ENCODE results near the gene WDFY1. TPM values are rescaled to one million over a fixed set of nuclear protein-coding genes. Genes with fewer than 3 reads are reported as not detected.

The WDFY1 gene
- total RNA-seq, 1 donor from 2014 or later: 41.1 TPM

- Mint-ChIP-seq H3K4me3 (no peak overlapping the region), H3K36me3 (ENCODE audit: low read depth) (no peaks in the 10 kb centered on the region), H3K9me3 (no peaks in the 10 kb centered on the region), H3K27ac (ENCODE audit: unreplicated experiment) (no peak overlapping the region), H3K4me1 (peaks cover 4% of the 10 kb centered on the region), H3K27me3 (ENCODE audit: low read depth) (no peaks in the 10 kb centered on the region)
- no peak for DNase-seq (ENCODE audit: low read depth, low spot score)
- no peak for TF ChIP-seq CTCF (conservative IDR thresholded peaks at IDR 0.05)
Observed at GRCh38 chr2:223978451-223978850, 33.3 kb upstream of the WDFY1 start.

- no peak for DNase-seq (ENCODE audit: low read depth, low spot score)
- no peak overlapping the region for H3K4me3 Mint-ChIP-seq
- no peaks in the 10 kb centered on the region for H3K9me3 Mint-ChIP-seq
- peaks cover 4% of the 10 kb centered on the region for H3K4me1 Mint-ChIP-seq
- no peak overlapping the region for H3K27ac Mint-ChIP-seq (ENCODE audit: unreplicated experiment)
- H3K36me3 Mint-ChIP-seq (ENCODE audit: low read depth): no peaks in the 10 kb centered on the region
- no peak for TF ChIP-seq CTCF (conservative IDR thresholded peaks at IDR 0.05)
- no peaks in the 10 kb centered on the region for H3K27me3 Mint-ChIP-seq (ENCODE audit: low read depth)
Observed at GRCh38 chr2:223976635-223977226, 31.6 kb upstream of the WDFY1 start.

- Mint-ChIP-seq H3K9me3 (no peaks in the 10 kb centered on the region), H3K4me3 (no peak overlapping the region), H3K27me3 (ENCODE audit: low read depth) (no peaks in the 10 kb centered on the region), H3K36me3 (ENCODE audit: low read depth) (no peaks in the 10 kb centered on the region), H3K27ac (ENCODE audit: unreplicated experiment) (no peak overlapping the region), H3K4me1 (peaks cover 4% of the 10 kb centered on the region)
- no peak for DNase-seq (ENCODE audit: low read depth, low spot score)
- no peak for TF ChIP-seq CTCF (conservative IDR thresholded peaks at IDR 0.05)
Observed at GRCh38 chr2:223973606-223974005, 28.5 kb upstream of the WDFY1 start.

GRCh38 chr2:223972656-223973102 is 27.5 kb upstream of the WDFY1 start:
- H3K27ac Mint-ChIP-seq (ENCODE audit: unreplicated experiment): no peak overlapping the region
- H3K27me3 Mint-ChIP-seq (ENCODE audit: low read depth): no peaks in the 10 kb centered on the region
- no peak overlapping the region for H3K4me3 Mint-ChIP-seq
- peaks cover 4% of the 10 kb centered on the region for H3K4me1 Mint-ChIP-seq
- TF ChIP-seq CTCF (conservative IDR thresholded peaks at IDR 0.05): no peak
- H3K9me3 Mint-ChIP-seq: no peaks in the 10 kb centered on the region
- no peak for DNase-seq (ENCODE audit: low read depth, low spot score)
- H3K36me3 Mint-ChIP-seq (ENCODE audit: low read depth): no peaks in the 10 kb centered on the region

- no peak for TF ChIP-seq CTCF (conservative IDR thresholded peaks at IDR 0.05)
- H3K36me3 Mint-ChIP-seq (ENCODE audit: low read depth): peaks cover 1% of the 10 kb centered on the region
- no peaks in the 10 kb centered on the region for H3K9me3 Mint-ChIP-seq
- DNase-seq (ENCODE audit: low read depth, low spot score): no peak
- H3K27me3 Mint-ChIP-seq (ENCODE audit: low read depth): no peaks in the 10 kb centered on the region
- H3K27ac Mint-ChIP-seq (ENCODE audit: unreplicated experiment): no peak overlapping the region
- H3K4me3 Mint-ChIP-seq: no peak overlapping the region
- peaks cover 4% of the 10 kb centered on the region for H3K4me1 Mint-ChIP-seq
Observed at GRCh38 chr2:223971731-223972130, 26.6 kb upstream of the WDFY1 start.
